K562 (cell line): ENCODE results near the gene DAD1. TPM values are rescaled to one million over a fixed set of nuclear protein-coding genes. Genes with fewer than 3 reads are reported as not detected.

Experiments used
- ARID2 ChIP-seq: fragments of 450-650 bp; IDR thresholded peaks from 2 replicates; pipeline ENCODE4 v1.6.1; 2017; ENCODE audit warnings: antibody characterized with exemption, mild to moderate bottlenecking
- CC2D1A ChIP-seq: fragments of 450-650 bp; IDR thresholded peaks from 2 replicates; pipeline ENCODE4 v1.6.1; 2017; ENCODE audit warnings: mild to moderate bottlenecking
- E2F8 ChIP-seq: fragments of 450-650 bp; IDR thresholded peaks from 2 replicates; pipeline ENCODE4 v1.7.1; 2018; ENCODE audit warnings: mild to moderate bottlenecking, low read depth; ENCODE audit not compliant: partially characterized antibody
- MIER1 ChIP-seq: fragments of 450-650 bp; IDR thresholded peaks from 2 replicates; pipeline ENCODE4 v1.6.1; 2016; ENCODE audit warnings: antibody characterized with exemption, mild to moderate bottlenecking, low read depth
- MNT ChIP-seq, 2 experiments: fragments of 450-650 bp; conservative IDR thresholded peaks; 2 replicates each; pipeline ENCODE4 v1.6.1; 2017; ENCODE audit warnings: mild to moderate bottlenecking in 2 of 2, moderate library complexity in 2 of 2
- NFATC3 ChIP-seq: fragments of 450-650 bp; IDR thresholded peaks from 2 replicates; pipeline ENCODE4 v1.6.1; 2017; ENCODE audit warnings: mild to moderate bottlenecking
- RAD21 ChIP-seq, 2 experiments: fragments of 250-450 bp in 1 of 2; fragments of 450-650 bp in 1 of 2; sonication (Bioruptor Pico) in 1 of 2; formaldehyde crosslinking in 1 of 2; IDR thresholded peaks in 1 of 2; conservative IDR thresholded peaks in 1 of 2; 2 replicates each; pipeline versions ENCODE4 v1.4.0 to v1.8.0; 2020 to 2022; ENCODE audit warnings: mild to moderate bottlenecking in 2 of 2, moderate library complexity in 1 of 2
- TEAD2 ChIP-seq: fragments of 450-650 bp; IDR thresholded peaks from 2 replicates; pipeline ENCODE4 v1.6.1; 2016; ENCODE audit warnings: missing genetic modification characterization, control low read depth, missing compliant biosample characterization
- TEAD4 ChIP-seq, 2 experiments: sonication (generic) in 1 of 2; formaldehyde crosslinking in 1 of 2; IDR thresholded peaks; 2 replicates each; pipeline versions ENCODE4 v1.6.1 to v1.8.0; 2012 to 2022; ENCODE audit warnings: borderline replicate concordance in 1 of 2, inconsistent platforms in 1 of 2, low read length in 1 of 2, mild to moderate bottlenecking in 1 of 2, missing genetic modification reagents in 1 of 2
- TFE3 ChIP-seq: fragments of 450-650 bp; formaldehyde crosslinking; IDR thresholded peaks from 2 replicates; pipeline ENCODE4 v1.4.0; 2020; ENCODE audit warnings: mild to moderate bottlenecking, mixed read lengths
- THRB ChIP-seq: fragments of 450-650 bp; formaldehyde crosslinking; conservative IDR thresholded peaks from 2 replicates; pipeline ENCODE4 v1.4.0; 2022; ENCODE audit warnings: mild to moderate bottlenecking, missing genetic modification characterization
- VEZF1 ChIP-seq: fragments of 200-800 bp; sonication (Bioruptor generic); IDR thresholded peaks from 2 replicates; pipeline ENCODE4 v1.6.1; 2017; ENCODE audit warnings: missing genetic modification characterization, missing compliant biosample characterization
- YY1 ChIP-seq, 3 experiments: IDR thresholded peaks; 2 replicates each; pipeline ENCODE4 v1.6.1; 2011; ENCODE audit warnings: low read length in 2 of 3, mild to moderate bottlenecking in 2 of 3, moderate library complexity in 2 of 3, borderline replicate concordance in 1 of 3, control low read depth in 1 of 3, low read depth in 1 of 3; ENCODE audit not compliant: insufficient read depth in 3 of 3, insufficient replicate concordance in 2 of 3, control insufficient read depth in 1 of 3, insufficient read length in 1 of 3; ENCODE audit errors: extremely low read depth in 1 of 3
- polyA plus RNA-seq, 8 experiments: library from polyadenylated mRNA; depleted of rRNA in 4 of 8; stranded (reverse) in 5 of 8; unstranded in 3 of 8; fragments of >200 nt; fragmentation: Nextera tagmentation in 2 of 8; fragmentation: Illumina TruSeq in 1 of 8; extraction: Ambion mirVana in 2 of 8; extraction: Trizol in 1 of 8; gene quantifications; 2 replicates each; pipeline versions ENCODE4 v1.2.1 to v1.2.3, GENCODE V29; 2011 to 2014; ENCODE audit warnings: inconsistent platforms in 1 of 8, missing spikeins in 1 of 8
- total RNA-seq, 7 experiments: library from RNA; depleted of rRNA in 6 of 7; stranded (reverse); fragments of >200 nt in 6 of 7; fragmentation: Illumina TruSeq in 2 of 7; extraction: Trizol in 2 of 7; gene quantifications; 2 replicates each; pipeline versions ENCODE4 v1.2.1 to v1.2.3, GENCODE V29; 2011 to 2021; ENCODE audit warnings: low replicate concordance in 1 of 7

The DAD1 gene
- total and polyA plus RNA-seq, 9 of the 15 experiments (the other 6 are each of a cell fraction or from before 2014, with no cell fraction given) = 104 to 617 (median 222) TPM

GRCh38 chr14:22570132-22570949 is 18.7 kb downstream of the DAD1 start (continued):
- TF ChIP-seq VEZF1 (CRISPR knock-in tag) (peak; percentile 38; the same call in 1 of the 2 replicates), TEAD2 (tag) (peak; percentile 89), CC2D1A (0 out of 2 replicates have a peak, but pooled peaks have one; percentile 29), ARID2 (peak; percentile 49; the same call in 1 of the 2 replicates), MIER1 (no peak), THRB (CRISPR knock-in tag) (no peak), NFATC3 (no peak), MNT (conservative IDR thresholded peaks at IDR 0.05) (0 out of 4 replicates have a peak, but pooled peaks of 1 of the 2 experiments have one; percentile 22), TFE3 (CRISPR knock-in tag) (no peak), E2F8 (no peak), TEAD4 (IDR thresholded peaks at IDR 0.05; ENCODE audit: low read length) (peak; percentile 87), TEAD4 (CRISPR knock-in tag; IDR thresholded peaks at IDR 0.05; ENCODE audit: borderline replicate concordance) (0 out of 2 replicates have a peak, but pooled peaks have one; percentile 48), YY1 (IDR thresholded peaks at IDR 0.05; ENCODE audit: borderline replicate concordance in 1 of 3, control insufficient read depth in 1 of 3, extremely low read depth in 1 of 3, insufficient read depth in 3 of 3, insufficient read length in 1 of 3, insufficient replicate concordance in 2 of 3, low read depth in 1 of 3, low read length in 2 of 3) (peak in 1 of 3 experiments; percentile 23), RAD21 (CRISPR knock-in tag; conservative IDR thresholded peaks at IDR 0.05 in 1 of 2, IDR thresholded peaks at IDR 0.05 in 1 of 2) (peak; percentile 86 to 91)
